Retinal pigment epithelial cell (primary cell): ENCODE results near the gene PTGS1.

ENCODE experiments used
- DNase-seq: peaks from one replicate; pipeline ENCODE4 v3.0.0-alpha.2; 2010; ENCODE audit warnings: low read depth
- H3K4me3 ChIP-seq: 2 replicates; pipeline ENCODE4 v1.5.1; 2011; ENCODE audit warnings: mild to moderate bottlenecking, low read length, control low read depth, moderate library complexity
- TF ChIP-seq, protein P1 (sequence below): conservative IDR thresholded peaks from 2 replicates; pipeline ENCODE4 v1.5.1; 2011; ENCODE audit warnings: low read depth, low read length, control low read depth, inconsistent platforms

PTGS1 gene

DNA sequence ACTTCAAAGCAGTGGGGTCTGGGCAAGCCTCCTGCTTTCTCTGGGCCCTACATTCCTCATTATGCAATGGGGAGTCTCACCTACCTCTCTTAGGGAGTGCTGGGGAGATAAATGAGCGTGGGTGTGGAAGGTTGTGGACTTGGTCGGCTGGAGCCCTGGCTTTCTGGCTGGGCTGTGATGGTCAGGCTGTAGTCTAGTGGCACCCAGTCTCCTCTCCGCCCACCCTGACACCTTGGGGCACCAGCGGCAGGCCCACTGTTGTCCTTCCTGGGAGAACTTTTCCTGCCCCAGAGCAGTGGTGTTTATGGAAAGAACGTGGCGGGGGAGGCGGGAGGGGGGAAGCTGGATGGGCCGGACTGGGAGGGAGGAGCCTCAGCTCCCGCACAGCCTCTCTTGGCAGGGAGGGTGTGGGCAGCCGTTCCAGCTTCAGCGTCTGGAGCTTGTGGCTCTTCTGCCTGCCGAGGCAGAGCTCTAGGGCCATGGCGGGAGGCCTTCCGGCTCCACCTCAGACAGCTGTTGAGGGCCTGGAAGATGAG, 4.1 kb downstream of the PTGS1 start:
- TF ChIP-seq, protein P1, sequence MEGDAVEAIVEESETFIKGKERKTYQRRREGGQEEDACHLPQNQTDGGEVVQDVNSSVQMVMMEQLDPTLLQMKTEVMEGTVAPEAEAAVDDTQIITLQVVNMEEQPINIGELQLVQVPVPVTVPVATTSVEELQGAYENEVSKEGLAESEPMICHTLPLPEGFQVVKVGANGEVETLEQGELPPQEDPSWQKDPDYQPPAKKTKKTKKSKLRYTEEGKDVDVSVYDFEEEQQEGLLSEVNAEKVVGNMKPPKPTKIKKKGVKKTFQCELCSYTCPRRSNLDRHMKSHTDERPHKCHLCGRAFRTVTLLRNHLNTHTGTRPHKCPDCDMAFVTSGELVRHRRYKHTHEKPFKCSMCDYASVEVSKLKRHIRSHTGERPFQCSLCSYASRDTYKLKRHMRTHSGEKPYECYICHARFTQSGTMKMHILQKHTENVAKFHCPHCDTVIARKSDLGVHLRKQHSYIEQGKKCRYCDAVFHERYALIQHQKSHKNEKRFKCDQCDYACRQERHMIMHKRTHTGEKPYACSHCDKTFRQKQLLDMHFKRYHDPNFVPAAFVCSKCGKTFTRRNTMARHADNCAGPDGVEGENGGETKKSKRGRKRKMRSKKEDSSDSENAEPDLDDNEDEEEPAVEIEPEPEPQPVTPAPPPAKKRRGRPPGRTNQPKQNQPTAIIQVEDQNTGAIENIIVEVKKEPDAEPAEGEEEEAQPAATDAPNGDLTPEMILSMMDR, result no peak

DNA sequence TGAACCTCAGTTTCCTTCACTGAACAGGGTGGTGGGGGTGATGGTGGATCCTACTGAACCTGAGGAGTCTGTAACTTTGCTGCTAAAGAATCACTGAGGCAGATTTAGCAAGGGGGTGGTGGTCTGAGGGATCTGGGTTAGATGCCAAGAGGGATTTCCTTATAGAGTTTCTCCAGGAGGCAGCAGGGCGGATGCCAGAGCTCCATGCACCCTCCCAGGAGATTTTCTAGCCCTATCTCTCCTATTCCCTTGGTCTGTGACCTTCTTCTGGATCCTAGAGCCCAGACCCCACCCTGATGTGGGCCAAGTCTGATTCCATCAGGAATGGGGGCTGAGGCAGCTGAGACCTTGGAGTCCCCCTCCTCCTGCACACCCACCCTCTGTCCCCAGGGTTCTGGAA, 6.0 kb downstream of the PTGS1 start:
- TF ChIP-seq, protein P1, result no peak
- no peak for DNase-seq
- H3K4me3 ChIP-seq, result no peak overlapping the region

More for the DNA sequence above, 4.1 kb downstream of the PTGS1 start:
- H3K4me3 ChIP-seq, result no peak overlapping the region
- DNase-seq, result no peak

DNA sequence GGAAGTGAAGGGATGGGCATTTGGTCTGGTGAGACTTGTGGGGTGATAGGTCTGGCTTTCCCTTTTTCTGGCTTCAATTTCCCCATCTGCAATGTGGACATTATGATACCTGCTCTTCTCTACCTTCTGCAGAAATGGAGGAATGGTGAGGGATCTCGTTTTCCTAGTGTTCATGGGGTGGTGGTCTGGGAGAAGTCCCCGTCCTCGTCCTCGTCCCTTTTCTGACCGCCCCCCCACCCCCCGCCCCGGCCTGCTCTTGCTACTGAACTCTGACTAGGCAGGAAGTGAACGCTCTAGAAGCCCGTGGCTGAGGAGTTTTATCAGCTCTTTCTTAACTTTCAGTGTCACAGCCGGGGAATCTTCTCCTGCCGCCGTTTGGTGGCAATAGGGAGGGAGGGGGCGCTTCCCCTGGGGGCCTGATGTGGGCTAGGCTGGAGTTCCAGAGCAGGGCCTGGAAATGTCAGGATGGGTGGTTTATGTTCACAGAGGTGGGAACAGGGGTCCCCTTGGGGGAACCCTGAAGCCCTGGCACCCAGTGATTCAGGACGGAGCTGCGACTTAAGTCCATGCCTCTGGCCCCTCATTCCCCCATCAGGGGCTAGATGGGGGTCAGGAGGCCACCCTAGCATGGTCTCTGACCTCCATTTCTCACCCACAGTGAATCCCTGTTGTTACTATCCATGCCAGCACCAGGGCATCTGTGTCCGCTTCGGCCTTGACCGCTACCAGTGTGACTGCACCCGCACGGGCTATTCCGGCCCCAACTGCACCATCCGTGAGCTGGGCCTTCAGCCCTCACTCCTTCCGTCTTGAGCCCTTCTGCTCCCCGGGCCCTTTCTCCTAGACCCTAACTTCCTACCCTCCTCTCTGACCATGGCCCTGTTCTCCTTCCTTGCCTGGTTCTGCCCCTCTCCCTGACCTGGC, 6.7 kb downstream of the PTGS1 start:
- TF ChIP-seq, protein P1, result no peak
- no peak overlapping the region for H3K4me3 ChIP-seq
- DNase-seq, result no peak

DNA sequence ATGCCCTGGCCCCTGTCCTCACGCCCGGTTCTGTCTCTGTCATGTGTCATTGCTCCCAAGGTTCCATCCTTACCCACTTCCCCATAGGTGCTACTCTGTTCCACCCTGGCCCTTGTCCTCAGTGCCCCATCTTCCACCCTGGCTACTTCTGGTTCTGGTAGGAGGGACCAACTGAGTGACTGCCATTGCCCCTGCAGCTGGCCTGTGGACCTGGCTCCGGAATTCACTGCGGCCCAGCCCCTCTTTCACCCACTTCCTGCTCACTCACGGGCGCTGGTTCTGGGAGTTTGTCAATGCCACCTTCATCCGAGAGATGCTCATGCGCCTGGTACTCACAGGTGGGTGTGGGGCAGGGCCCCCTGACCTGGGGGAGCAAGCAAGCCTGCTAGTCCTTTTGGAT, 7.4 kb downstream of the PTGS1 start:
- no peak overlapping the region for H3K4me3 ChIP-seq
- no peak for DNase-seq
- TF ChIP-seq, protein P1, result no peak

DNA sequence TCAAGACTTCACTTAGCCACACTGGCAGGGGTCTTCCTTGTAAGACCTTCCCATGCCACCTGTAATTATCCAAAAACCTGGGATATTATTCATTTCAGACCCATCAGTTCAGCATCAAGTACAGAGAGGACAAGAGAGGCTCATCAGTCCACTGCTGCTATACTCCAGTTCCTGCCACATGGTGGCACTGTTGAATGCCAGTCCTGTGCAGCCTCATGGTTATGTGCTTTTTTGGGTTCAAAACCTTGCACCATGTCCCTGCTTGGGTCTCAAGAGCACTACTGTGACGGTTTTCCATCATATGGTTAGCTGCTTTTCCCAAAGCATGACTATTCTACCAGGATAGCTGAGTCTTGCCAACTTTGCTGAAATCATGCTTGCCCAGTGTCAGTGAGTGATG, 8.5 kb downstream of the PTGS1 start:
- H3K4me3 ChIP-seq, result no peak overlapping the region
- DNase-seq, result no peak
- TF ChIP-seq, protein P1, result peak; percentile 45

DNA sequence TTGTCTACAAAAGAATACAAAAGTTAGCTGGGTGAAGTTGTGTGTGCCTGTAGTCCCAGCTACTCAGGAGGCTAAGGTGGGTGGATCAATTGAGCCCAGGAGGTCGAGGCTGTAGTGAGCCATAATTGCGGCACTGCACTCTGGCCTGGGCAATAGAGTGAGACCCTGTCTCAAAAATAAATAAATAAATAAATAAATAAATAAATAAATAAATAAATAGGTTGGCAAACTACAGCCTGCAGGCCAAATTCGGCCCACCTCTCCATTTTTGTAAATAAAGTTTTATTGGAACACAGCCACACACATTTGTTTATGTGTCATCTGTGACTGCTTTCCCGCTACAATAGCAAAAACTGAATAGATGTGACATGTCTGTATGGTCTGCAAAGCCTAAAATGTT, 9.5 kb downstream of the PTGS1 start:
- no peak for DNase-seq
- H3K4me3 ChIP-seq, result no peak overlapping the region
- TF ChIP-seq, protein P1, result no peak
